ENCODE data around the gene RAB22A. TPM values are rescaled to one million over a fixed set of nuclear protein-coding genes. Genes with fewer than 3 reads are reported as not detected.
A peak's percentile ranks its signal among the peaks of the same experiment; 100 is the strongest.

The RAB22A gene
- total and polyA plus RNA-seq, 9 of the 15 experiments (the other 6 are each of a cell fraction or from before 2014, with no cell fraction given) = 1.1 to 8.0 (median 6.7) TPM

DNA sequence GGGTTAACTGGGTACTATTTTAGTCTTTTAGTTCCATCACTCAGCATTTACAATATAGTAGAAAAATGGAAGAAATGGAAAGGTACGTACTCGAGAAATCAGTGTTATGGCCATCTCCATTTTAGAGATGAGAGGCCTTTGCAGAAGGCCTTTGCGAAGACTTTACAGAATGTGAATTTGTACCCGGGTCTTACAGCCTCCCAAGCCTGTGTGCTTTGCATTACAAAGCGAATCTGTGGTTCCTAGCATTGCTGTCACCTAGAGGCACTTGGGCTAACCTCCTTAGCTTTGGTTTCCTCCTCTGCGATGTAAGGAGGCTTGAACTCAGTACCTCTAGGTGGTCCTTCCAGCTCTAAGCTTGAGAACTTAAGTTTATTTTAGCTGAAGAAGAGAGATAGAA, 90.4 kb downstream of the RAB22A start (continued):
- TF ChIP-seq REST (IDR thresholded peaks at IDR 0.05; ENCODE audit: borderline replicate concordance) = no peak
- no peak for TF ChIP-seq REST (CRISPR knock-in tag; IDR thresholded peaks at IDR 0.05; ENCODE audit: low read depth)

DNA sequence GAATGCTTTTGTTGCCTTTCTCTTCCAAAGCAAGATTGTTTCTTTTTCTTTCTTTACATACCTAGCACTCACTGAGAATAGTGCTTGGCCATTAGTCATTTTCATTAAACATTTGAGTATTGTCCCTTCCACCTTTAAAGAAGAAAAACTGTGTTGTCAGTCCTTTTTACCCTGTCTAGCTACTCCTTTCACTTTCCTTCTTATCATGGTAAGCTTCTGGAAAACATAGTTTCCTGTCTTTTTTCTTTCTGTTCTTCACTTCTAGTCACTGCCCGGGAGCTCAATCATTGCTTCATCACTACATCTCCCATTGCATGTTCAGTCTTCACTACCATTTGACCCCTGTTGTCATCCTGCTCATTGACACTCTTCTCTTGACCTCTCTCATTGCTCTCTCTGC, 91.6 kb downstream of the RAB22A start:
- ATAC-seq (no peak; the same call in 2 of the 3 replicates), DNase-seq (ENCODE audit: extremely low read depth in 1 of 4, low spot score in 3 of 4) (no peak), FAIRE-seq (peak; percentile 19)
- Histone ChIP-seq H3K9ac (ENCODE audit: insufficient read depth in 1 of 2, low read depth in 2 of 2, low read length in 2 of 2) (no peak overlapping the region), H3K36me3 (ENCODE audit: control insufficient read depth, insufficient read depth, low read length) (peaks cover 39% of the 10 kb centered on the region), H3K27ac (ENCODE audit: extremely low read depth, low read depth, low read length) (no peak overlapping the region), H3K27me3 (ENCODE audit: control insufficient read depth in 2 of 2, insufficient read depth in 2 of 2, low read length in 2 of 2) (no peaks in the 10 kb centered on the region), H3K9me1 (ENCODE audit: control insufficient read depth, insufficient read depth, low read length) (no peaks in the 10 kb centered on the region), H3K79me2 (ENCODE audit: control insufficient read depth, insufficient read depth, low read length) (peaks cover 97% of the 10 kb centered on the region), H3K4me2 (ENCODE audit: insufficient read depth, low read length) (no peak overlapping the region), H3K9me3 (replicated peaks; ENCODE audit: control insufficient read depth, insufficient read depth, low read depth, low read length) (no peaks in the 10 kb centered on the region), H4K20me1 (replicated peaks; ENCODE audit: control insufficient read depth, insufficient read depth, low read length) (peaks cover 52% of the 10 kb centered on the region), H3K4me1 (replicated peaks in 1 of 2; ENCODE audit: control insufficient read depth in 2 of 2, insufficient read depth in 2 of 2, low read length in 2 of 2) (peaks cover 9 to 25% of the 10 kb centered on the region in 2 experiments), H3K4me3 (no peak overlapping the region), H2AFZ (ENCODE audit: low read depth, low read length) (no peak overlapping the region)
- 64% methylated on average over 1 of the region's 1 CpG for WGBS (ENCODE audit: insufficient coverage, low coverage, missing lambda C conversion rate)
- in situ Hi-C loops (cut with MboI) (no loop called here), intact Hi-C loops (cut with micrococcal nuclease) (no loop called here)
- ChIA-PET CTCF (ENCODE audit: low intra/inter-chr PET ratio) (no interaction called here), POLR2A (interaction anchor here (0.5 to 0.9 kb wide), 3 partner anchors 11 to 245 kb away, joined by 3 to 5 read pairs (median 4); no protein-coding TSS in a partner anchor)
- no TSS peak for BruUV-seq (replicated peaks)
- 0 out of 4 replicates have a peak, but pooled peaks of 1 of the 2 experiments have one; percentile 30 for TF ChIP-seq FOXK2 (conservative IDR thresholded peaks at IDR 0.05 in 1 of 2, IDR thresholded peaks at IDR 0.05 in 1 of 2; ENCODE audit: low read depth in 2 of 2)
- 0 out of 4 replicates have a peak, but pooled peaks of 1 of the 2 experiments have one; percentile 15 for TF ChIP-seq HDAC1 (IDR thresholded peaks at IDR 0.05)
- TF ChIP-seq GTF2E2 (tag; IDR thresholded peaks at IDR 0.05) = no peak
- TF ChIP-seq CEBPG (CRISPR knock-in tag; IDR thresholded peaks at IDR 0.05) = no peak
- TF ChIP-seq CEBPG (tag; conservative IDR thresholded peaks at IDR 0.05 in 1 of 2, IDR thresholded peaks at IDR 0.05 in 1 of 2) = peak in 1 of 2 experiments; percentile 32; a peak in 1 of 4 replicates
